Activated CD4-positive, alpha-beta T cell treated with anti-CD3 and anti-CD28 coated beads for 36 hours (primary cell): ENCODE data around the gene UBQLN1. TPM values are rescaled to one million over a fixed set of nuclear protein-coding genes. Genes with fewer than 3 reads are reported as not detected.
"Not testable (repeated sequence)": the region's sequence is repeated elsewhere in the genome, so short reads cannot be mapped to it uniquely, and the experiment has no call there.

Experiments
- ATAC-seq: fragments of 200-7000 bp; cut with Tn5 transposase; one replicate; pipeline ENCODE4 v1.10.0; 2021; ENCODE audit warnings: mild to moderate bottlenecking, moderate library complexity
- CTCF ChIA-PET: fragments of 350-600 bp; sonication (Branson Sonifier 250); formaldehyde crosslinking; loops from one replicate; lab custom pipeline; 2021; ENCODE audit warnings: antibody characterized with exemption; lab: Charles Lee
- POLR2A ChIA-PET: fragments of 350-600 bp; sonication (Branson Sonifier 250); formaldehyde crosslinking; loops from one replicate; lab custom pipeline; 2021; ENCODE audit warnings: antibody characterized with exemption, inconsistent platforms; lab: Charles Lee
- DNase-seq: peaks from one replicate; pipeline ENCODE4 v3.0.0-alpha.2; 2020
- H3K27ac Mint-ChIP-seq: one replicate; pipeline ENCODE4 v1.8.0; 2021; ENCODE audit warnings: mixed read lengths
- H3K27me3 Mint-ChIP-seq: one replicate; pipeline ENCODE4 v1.8.0; 2021; ENCODE audit warnings: mixed read lengths
- H3K36me3 Mint-ChIP-seq: one replicate; pipeline ENCODE4 v1.8.0; 2021; ENCODE audit warnings: low read depth, mixed read lengths
- H3K4me1 Mint-ChIP-seq: one replicate; pipeline ENCODE4 v1.8.0; 2021; ENCODE audit warnings: mixed read lengths
- H3K4me3 Mint-ChIP-seq: one replicate; pipeline ENCODE4 v1.8.0; 2021; ENCODE audit warnings: mild to moderate bottlenecking, moderate library complexity, mixed read lengths
- H3K9me3 Mint-ChIP-seq: one replicate; pipeline ENCODE4 v1.8.0; 2021; ENCODE audit warnings: low read depth, mixed read lengths
- intact Hi-C, 2 experiments: fragments of 100-400 bp; cut with DNase I in 1 of 2; cut with micrococcal nuclease in 1 of 2; formaldehyde crosslinking; loops; one replicate each; pipeline versions ENCODE4 v1.14.2 to v1.15.1; 2022 to 2024; cut with DNase I, micrococcal nuclease
- total RNA-seq, 2 experiments: library from RNA; stranded (reverse); gene quantifications; one replicate each; pipeline ENCODE4 v1.2.3, GENCODE V29; 2021

Gene UBQLN1
- total RNA-seq, 2 experiments from 2014 or later: 88.3 to 116 TPM

- peak; percentile 59 for DNase-seq
- ChIA-PET POLR2A (interaction anchor here (0.7 to 1.3 kb wide), 2 partner anchors 43 to 87 kb away, joined by 3 to 4 read pairs; partner anchors contain the start of gene UBQLN1), CTCF (interaction anchor here (0.7 to 5.8 kb wide), 17 partner anchors 9 to 589 kb away, joined by 3 to 44 read pairs (median 5); no protein-coding TSS in a partner anchor)
- ATAC-seq: peak; percentile 14
- Mint-ChIP-seq H3K36me3 (peaks cover 7% of the 10 kb centered on the region), H3K27ac (no peak overlapping the region), H3K27me3 (no peaks in the 10 kb centered on the region), H3K4me1 (peaks cover 23% of the 10 kb centered on the region), H3K9me3 (no peaks in the 10 kb centered on the region), H3K4me3 (no peak overlapping the region)
- intact Hi-C loops: loop anchor here (1.0 to 5.0 kb wide), 5 partner anchors 28 to 290 kb away; partner anchors contain the start of gene GKAP1 (in 2 of the 2)
Observed at GRCh38 chr9:83620841-83621636, 86.7 kb downstream of the UBQLN1 start.

- Mint-ChIP-seq H3K27me3 (peaks cover 2% of the 10 kb centered on the region), H3K4me1 (peaks cover 3% of the 10 kb centered on the region), H3K9me3 (no peaks in the 10 kb centered on the region), H3K36me3 (no peaks in the 10 kb centered on the region), H3K27ac (no peak overlapping the region), H3K4me3 (no peak overlapping the region)
- intact Hi-C loops: no loop called here
- no peak for ATAC-seq
- no peak for DNase-seq
- ChIA-PET POLR2A (no interaction called here), CTCF (interaction anchor here (0.6 to 1.5 kb wide), 4 partner anchors 18 to 513 kb away, joined by 3 to 6 read pairs (median 4); no protein-coding TSS in a partner anchor)
Observed at GRCh38 chr9:83617299-83617698, 90.5 kb downstream of the UBQLN1 start.

- not testable (repeated sequence) for ATAC-seq, H3K36me3 Mint-ChIP-seq
Observed at GRCh38 chr9:83613298-83613697, 94.5 kb downstream of the UBQLN1 start.

More at GRCh38 chr9:83613298-83613697, 94.5 kb downstream of the UBQLN1 start:
- POLR2A ChIA-PET, H3K4me3 Mint-ChIP-seq, H3K27me3 Mint-ChIP-seq, H3K27ac Mint-ChIP-seq, DNase-seq, intact Hi-C loops, H3K4me1 Mint-ChIP-seq, H3K9me3 Mint-ChIP-seq: not testable (repeated sequence)
- CTCF ChIA-PET: interaction anchor here (0.7 kb wide), 1 partner anchor 249 kb away, joined by 3 read pairs; no protein-coding TSS in a partner anchor

Other genes starting within 250 kb of the UBQLN1 start
- gene FRMD3, start 169.6 kb downstream of the UBQLN1 start, total RNA-seq: under 1 TPM; 0.35 to 0.46 TPM
- gene IDNK, start 84.8 kb downstream of the UBQLN1 start, total RNA-seq: 1 to 10 TPM; 4.6 to 4.7 TPM
- 1 to 10 TPM; 3.3 to 4.2 TPM for gene GKAP1, start 109.8 kb upstream of the UBQLN1 start, total RNA-seq
- 1 to 10 TPM; 3.2 to 3.4 TPM for gene KIF27, start 213.5 kb upstream of the UBQLN1 start, total RNA-seq